ENCODE measurements around the gene TPP2.

The TPP2 gene

DNA sequence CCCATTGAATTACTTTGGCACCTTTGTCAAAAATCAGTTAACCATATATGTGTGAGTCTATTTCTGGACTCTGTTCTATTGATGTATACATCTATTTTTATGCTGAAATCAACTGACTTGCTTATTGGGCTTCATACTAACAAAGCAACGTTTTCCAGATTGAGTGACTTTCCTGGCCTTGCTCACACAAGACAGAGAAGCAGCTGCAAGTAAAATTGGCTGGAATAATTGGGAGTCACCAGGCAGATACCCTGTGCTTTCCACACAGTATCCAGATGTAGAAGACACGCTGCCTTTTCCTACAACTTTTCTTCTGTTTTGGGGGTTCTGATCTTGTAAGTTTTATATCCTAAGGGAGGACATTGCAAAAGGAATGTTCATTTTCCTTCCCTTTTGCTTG lies 86.9 kb downstream of the TPP2 start:
- TF ChIP-seq, protein P1, sequence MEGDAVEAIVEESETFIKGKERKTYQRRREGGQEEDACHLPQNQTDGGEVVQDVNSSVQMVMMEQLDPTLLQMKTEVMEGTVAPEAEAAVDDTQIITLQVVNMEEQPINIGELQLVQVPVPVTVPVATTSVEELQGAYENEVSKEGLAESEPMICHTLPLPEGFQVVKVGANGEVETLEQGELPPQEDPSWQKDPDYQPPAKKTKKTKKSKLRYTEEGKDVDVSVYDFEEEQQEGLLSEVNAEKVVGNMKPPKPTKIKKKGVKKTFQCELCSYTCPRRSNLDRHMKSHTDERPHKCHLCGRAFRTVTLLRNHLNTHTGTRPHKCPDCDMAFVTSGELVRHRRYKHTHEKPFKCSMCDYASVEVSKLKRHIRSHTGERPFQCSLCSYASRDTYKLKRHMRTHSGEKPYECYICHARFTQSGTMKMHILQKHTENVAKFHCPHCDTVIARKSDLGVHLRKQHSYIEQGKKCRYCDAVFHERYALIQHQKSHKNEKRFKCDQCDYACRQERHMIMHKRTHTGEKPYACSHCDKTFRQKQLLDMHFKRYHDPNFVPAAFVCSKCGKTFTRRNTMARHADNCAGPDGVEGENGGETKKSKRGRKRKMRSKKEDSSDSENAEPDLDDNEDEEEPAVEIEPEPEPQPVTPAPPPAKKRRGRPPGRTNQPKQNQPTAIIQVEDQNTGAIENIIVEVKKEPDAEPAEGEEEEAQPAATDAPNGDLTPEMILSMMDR (IDR thresholded peaks at IDR 0.05; ENCODE audit: low read depth, low read length): no peak
- DNase-seq (ENCODE audit: low read depth in 2 of 2): no peak
- no peak overlapping the region for H3K4me3 ChIP-seq (replicated peaks in 1 of 2; ENCODE audit: low read depth in 2 of 2, low read length in 2 of 2)

DNA sequence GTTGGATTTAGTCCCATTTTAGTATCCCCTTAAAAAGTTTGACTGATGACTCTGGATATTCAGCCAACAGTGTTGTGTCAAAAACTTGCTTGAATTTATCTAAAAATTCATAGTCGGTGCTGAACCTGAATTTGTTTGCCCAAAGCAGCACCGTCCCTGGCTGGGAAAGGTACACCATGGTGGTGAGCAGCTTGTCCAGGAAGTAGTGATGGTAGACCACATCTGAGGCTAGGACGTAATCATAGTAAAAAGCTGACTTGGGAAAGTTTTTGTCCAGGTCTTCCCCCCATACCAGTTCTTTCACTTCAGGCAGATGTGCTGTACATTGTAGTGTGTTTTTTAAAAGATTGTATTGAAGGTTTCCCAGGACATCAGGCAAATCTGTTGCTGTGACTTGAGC lies 89.2 kb downstream of the TPP2 start:
- no peak for DNase-seq (ENCODE audit: low read depth in 2 of 2)
- no peak overlapping the region for H3K4me3 ChIP-seq (replicated peaks in 1 of 2; ENCODE audit: low read depth in 2 of 2, low read length in 2 of 2)
- TF ChIP-seq, protein P1 (IDR thresholded peaks at IDR 0.05; ENCODE audit: low read depth, low read length): no peak

DNA sequence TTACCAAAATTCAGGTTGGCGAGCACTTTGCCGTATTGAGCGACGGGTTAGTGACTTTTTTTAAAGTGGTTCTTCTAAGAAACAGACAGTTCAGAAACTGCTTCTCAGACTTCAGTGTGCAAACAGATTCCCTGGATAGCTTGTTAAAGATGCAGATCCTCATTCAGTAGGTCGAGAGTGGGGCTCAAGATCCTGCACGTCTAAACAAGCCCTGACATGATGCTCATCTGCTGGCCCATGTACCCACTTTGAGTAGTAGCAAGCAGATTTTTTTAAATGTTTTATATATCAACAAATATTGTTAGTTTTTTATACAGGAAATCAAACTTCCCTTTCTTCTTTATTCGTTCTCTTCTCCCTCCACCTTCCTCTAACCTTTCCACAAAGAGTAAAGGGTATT lies 90.7 kb downstream of the TPP2 start:
- DNase-seq (ENCODE audit: low read depth in 2 of 2): no peak
- TF ChIP-seq, protein P1 (IDR thresholded peaks at IDR 0.05; ENCODE audit: low read depth, low read length): no peak
- no peak overlapping the region for H3K4me3 ChIP-seq (replicated peaks in 1 of 2; ENCODE audit: low read depth in 2 of 2, low read length in 2 of 2)

DNA sequence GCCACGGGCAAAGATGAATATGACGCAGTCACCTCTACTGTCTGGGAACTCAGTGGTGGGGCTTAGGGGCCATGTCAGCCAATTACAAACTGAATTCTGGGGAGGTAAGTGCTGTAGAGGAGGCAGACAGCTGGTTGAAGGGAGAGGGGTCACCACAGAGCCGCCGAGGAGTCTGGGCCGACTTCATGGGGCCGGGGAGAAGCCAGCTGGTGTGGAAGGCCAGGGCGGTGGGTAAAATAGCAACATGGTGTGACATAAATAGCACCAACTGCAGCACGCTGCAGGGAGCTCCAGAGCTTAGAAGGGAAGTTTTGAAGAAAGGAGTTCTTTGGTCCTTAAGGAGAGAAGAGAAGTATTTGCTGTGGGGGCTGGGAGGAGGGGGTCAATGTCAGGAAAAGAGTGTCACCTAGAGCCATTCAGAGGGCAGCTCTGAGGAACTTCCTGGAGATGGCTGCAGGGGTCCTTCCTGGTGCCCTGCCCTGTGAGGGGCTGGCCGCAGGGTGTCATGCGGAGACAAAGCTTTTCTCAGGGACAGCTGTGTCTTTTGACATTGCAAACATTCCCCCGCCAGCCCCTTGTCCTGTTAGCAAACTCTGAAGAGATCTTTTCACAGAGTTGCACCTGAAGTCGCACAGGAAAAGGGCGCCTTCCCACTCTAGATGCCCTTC lies 91.7 kb downstream of the TPP2 start:
- TF ChIP-seq, protein P1 (IDR thresholded peaks at IDR 0.05; ENCODE audit: low read depth, low read length): no peak
- H3K4me3 ChIP-seq (replicated peaks in 1 of 2; ENCODE audit: low read depth in 2 of 2, low read length in 2 of 2): no peak overlapping the region
- no peak for DNase-seq (ENCODE audit: low read depth in 2 of 2)

DNA sequence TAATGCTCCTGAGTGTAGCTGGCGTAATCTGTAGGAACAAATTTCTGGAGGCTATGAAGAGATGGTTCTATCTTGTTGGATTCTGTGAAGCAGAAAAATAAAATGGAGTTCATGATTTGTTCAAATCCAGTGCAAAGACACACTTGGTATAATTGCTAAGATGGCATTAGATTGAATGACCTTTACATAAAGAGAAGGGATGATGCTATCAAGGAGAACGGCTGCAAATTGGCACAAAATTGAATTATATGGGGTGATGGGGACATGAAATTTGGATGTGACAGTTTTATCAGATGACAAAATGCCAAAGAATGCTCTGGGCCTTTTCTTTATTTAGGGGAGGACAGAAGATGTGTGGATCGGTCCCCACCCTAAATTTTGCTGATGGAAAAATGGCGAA lies 94.1 kb downstream of the TPP2 start:
- no peak for DNase-seq (ENCODE audit: low read depth in 2 of 2)
- no peak overlapping the region for H3K4me3 ChIP-seq (replicated peaks in 1 of 2; ENCODE audit: low read depth in 2 of 2, low read length in 2 of 2)
- TF ChIP-seq, protein P1 (IDR thresholded peaks at IDR 0.05; ENCODE audit: low read depth, low read length): no peak

DNA sequence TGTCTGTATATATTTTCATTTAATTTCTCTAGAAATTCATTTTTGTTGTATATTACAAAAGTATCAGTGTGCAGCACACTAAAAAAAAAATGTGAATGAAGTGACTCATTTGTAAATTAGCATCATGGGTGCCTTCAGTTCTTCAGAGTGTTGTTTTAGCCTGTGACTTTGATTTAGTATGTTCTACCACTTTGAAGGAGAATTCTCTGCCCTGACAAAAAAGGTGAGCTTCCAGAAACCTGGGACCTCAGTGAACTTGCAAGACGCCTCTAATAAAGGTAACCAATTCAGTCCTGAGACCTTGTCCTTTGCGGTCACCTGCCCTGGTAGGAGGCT lies 95.7 kb downstream of the TPP2 start:
- TF ChIP-seq, protein P1 (IDR thresholded peaks at IDR 0.05; ENCODE audit: low read depth, low read length): no peak
- H3K4me3 ChIP-seq (replicated peaks in 1 of 2; ENCODE audit: low read depth in 2 of 2, low read length in 2 of 2): no peak overlapping the region
- DNase-seq (ENCODE audit: low read depth in 2 of 2): no peak

DNA sequence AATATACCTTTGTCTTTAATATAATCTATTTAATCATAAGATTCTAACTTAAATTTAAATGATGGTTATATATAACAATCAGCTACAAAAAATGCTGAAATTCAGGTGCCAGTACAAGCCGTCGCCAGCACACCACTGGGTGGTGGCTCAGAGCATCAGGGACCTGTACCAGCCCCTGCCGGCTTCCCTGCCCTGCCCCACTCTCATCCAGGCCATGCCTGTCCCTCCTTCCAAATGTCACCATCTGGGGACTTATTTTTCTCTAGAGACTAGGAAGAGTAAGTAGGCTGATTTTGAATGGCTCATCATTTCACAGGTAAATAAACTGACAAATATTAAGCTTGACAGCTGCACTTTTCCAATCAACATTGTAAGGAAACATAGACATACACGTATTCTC lies 96.5 kb downstream of the TPP2 start:
- TF ChIP-seq, protein P1 (IDR thresholded peaks at IDR 0.05; ENCODE audit: low read depth, low read length): no peak
- no peak overlapping the region for H3K4me3 ChIP-seq (replicated peaks in 1 of 2; ENCODE audit: low read depth in 2 of 2, low read length in 2 of 2)
- no peak for DNase-seq (ENCODE audit: low read depth in 2 of 2)

All from cardiac fibroblast (primary cell).